CD14-positive monocyte (primary cell): ENCODE data around the gene GPR37L1. TPM values are rescaled to one million over a fixed set of nuclear protein-coding genes. Genes with fewer than 3 reads are reported as not detected.
A peak's percentile ranks its signal among the peaks of the same experiment; 100 is the strongest.
"Not testable (repeated sequence)": the region's sequence is repeated elsewhere in the genome, so short reads cannot be mapped to it uniquely, and the experiment has no call there.

Experiments
- DNase-seq, 3 donors: peaks; one replicate each; pipeline ENCODE4 v3.0.0-alpha.2; 2011 to 2022
- H2AFZ ChIP-seq: 2 replicates; pipeline ENCODE4 v1.6.0; 2012; ENCODE audit warnings: mild to moderate bottlenecking, low read depth, low read length, inconsistent platforms; ENCODE audit not compliant: insufficient read depth, poor library complexity, severe bottlenecking
- H3K27ac ChIP-seq, 2 donors: 1 replicate in 1 of 2; 2 replicates in 1 of 2; pipeline ENCODE4 v1.5.1; 2012 to 2013; ENCODE audit warnings: low read length in 2 of 2, control low read depth in 1 of 2, inconsistent platforms in 1 of 2, low read depth in 1 of 2, mild to moderate bottlenecking in 1 of 2
- H3K27me3 ChIP-seq, 2 donors: one replicate each; pipeline versions ENCODE4 v1.6.0 to v1.6.1; 2011 to 2013; ENCODE audit warnings: low read length in 2 of 2; ENCODE audit not compliant: control insufficient read depth in 2 of 2, insufficient read depth in 2 of 2
- H3K36me3 ChIP-seq, 2 donors: replicated peaks in 1 of 2; 1 replicate in 1 of 2; 2 replicates in 1 of 2; pipeline versions ENCODE4 v1.5.1 to v1.6.1; 2012 to 2013; ENCODE audit warnings: low read length in 2 of 2, control low read depth in 1 of 2, inconsistent platforms in 1 of 2, mild to moderate bottlenecking in 1 of 2; ENCODE audit not compliant: insufficient read depth in 2 of 2, control insufficient read depth in 1 of 2
- H3K4me1 ChIP-seq, 2 donors: 1 replicate in 1 of 2; 2 replicates in 1 of 2; pipeline versions ENCODE4 v1.5.1 to v1.6.1; 2012 to 2013; ENCODE audit warnings: low read length in 2 of 2, control low read depth in 1 of 2, inconsistent platforms in 1 of 2, mild to moderate bottlenecking in 1 of 2, moderate library complexity in 1 of 2; ENCODE audit not compliant: insufficient read depth in 2 of 2, control insufficient read depth in 1 of 2
- H3K4me2 ChIP-seq: replicated peaks from 2 replicates; pipeline ENCODE3; 2012; ENCODE audit warnings: low read length, moderate library complexity, mild to moderate bottlenecking; ENCODE audit not compliant: poor library complexity, severe bottlenecking; ENCODE audit errors: extremely low read depth
- H3K4me3 ChIP-seq, 3 experiments: fragments of 200-600 bp in 1 of 3; sonication (generic) in 1 of 3; replicated peaks in 1 of 3; 1 replicate in 2 of 3; 2 replicates in 1 of 3; pipeline ENCODE4 v1.5.1; 2011 to 2013; ENCODE audit warnings: low read length in 3 of 3, mild to moderate bottlenecking in 3 of 3, control low read depth in 2 of 3, low read depth in 2 of 3, inconsistent platforms in 1 of 3, moderate library complexity in 1 of 3
- H3K79me2 ChIP-seq: 2 replicates; pipeline ENCODE4 v1.6.0; 2012; ENCODE audit warnings: mild to moderate bottlenecking, control low read depth, inconsistent platforms, low read length, moderate library complexity; ENCODE audit not compliant: insufficient read depth
- H3K9ac ChIP-seq: 2 replicates; pipeline ENCODE4 v1.6.0; 2017; ENCODE audit warnings: low read length, mild to moderate bottlenecking; ENCODE audit not compliant: insufficient read depth, poor library complexity, severe bottlenecking
- H3K9me3 ChIP-seq, 2 donors: replicated peaks in 1 of 2; 1 replicate in 1 of 2; 2 replicates in 1 of 2; pipeline versions ENCODE4 v1.5.1 to v1.6.1; 2012 to 2013; ENCODE audit warnings: low read length in 2 of 2, control low read depth in 1 of 2; ENCODE audit not compliant: control insufficient read depth in 1 of 2, insufficient read depth in 1 of 2
- H4K20me1 ChIP-seq: 2 replicates; pipeline ENCODE4 v1.6.0; 2012; ENCODE audit warnings: mild to moderate bottlenecking, low read length, control low read depth, moderate library complexity; ENCODE audit not compliant: insufficient read depth
- H3K27ac Mint-ChIP-seq, 7 donors: one replicate each; pipeline ENCODE4 v1.8.0; 2020; ENCODE audit warnings: mild to moderate bottlenecking in 7 of 7, mixed read lengths in 7 of 7, moderate library complexity in 6 of 7, inconsistent platforms in 2 of 7
- H3K27me3 Mint-ChIP-seq, 3 donors: one replicate each; pipeline ENCODE4 v1.8.0; 2021 to 2022; ENCODE audit warnings: low read depth in 3 of 3, mild to moderate bottlenecking in 3 of 3, mixed read lengths in 3 of 3, moderate library complexity in 3 of 3, inconsistent platforms in 1 of 3
- H3K36me3 Mint-ChIP-seq, 2 donors: one replicate each; pipeline ENCODE4 v1.8.0; 2020; ENCODE audit warnings: mixed read lengths in 2 of 2, inconsistent platforms in 1 of 2, mild to moderate bottlenecking in 1 of 2
- H3K4me1 Mint-ChIP-seq: one replicate; pipeline ENCODE4 v1.8.0; 2020; ENCODE audit warnings: mild to moderate bottlenecking, mixed read lengths
- H3K4me3 Mint-ChIP-seq, 2 donors: one replicate each; pipeline ENCODE4 v1.8.0; 2020; ENCODE audit warnings: mild to moderate bottlenecking in 2 of 2, mixed read lengths in 2 of 2, moderate library complexity in 1 of 2
- H3K9me3 Mint-ChIP-seq, 7 donors: one replicate each; pipeline ENCODE4 v1.8.0; 2020 to 2022; ENCODE audit warnings: mixed read lengths in 7 of 7, mild to moderate bottlenecking in 6 of 7, moderate library complexity in 6 of 7, inconsistent platforms in 2 of 7
- WGBS: methylation state at CpG from one replicate; pipeline ENCODE4 v1.1.5; 2013; ENCODE audit warnings: missing lambda C conversion rate; ENCODE audit not compliant: insufficient coverage; 5-methylcytosine and 5-hydroxymethylcytosine counted together
- intact Hi-C, 2 donors: fragments of 100-400 bp; cut with micrococcal nuclease; formaldehyde crosslinking; loops; one replicate each; pipeline versions ENCODE4 v1.15.0 to v1.15.1; 2023
- polyA plus RNA-seq, 3 donors: library from polyadenylated mRNA; depleted of rRNA in 1 of 3; unstranded in 2 of 3; stranded (reverse) in 1 of 3; fragments of 300-500 nt in 2 of 3; fragments of >200 nt in 1 of 3; fragmentation: Illumina TruSeq in 2 of 3; gene quantifications; 1 replicate in 2 of 3; 2 replicates in 1 of 3; pipeline ENCODE4 v1.2.3, GENCODE V29; 2012 to 2021
- TF ChIP-seq, protein P1 (sequence below): fragments of 200-600 bp; IDR thresholded peaks from one replicate; pipeline ENCODE4 v1.8.0; 2022; ENCODE audit warnings: antibody characterized with exemption, mild to moderate bottlenecking

The GPR37L1 gene
- polyA plus RNA-seq, 3 donors: 0.06 to 0.13 TPM; not detected in 1

DNA sequence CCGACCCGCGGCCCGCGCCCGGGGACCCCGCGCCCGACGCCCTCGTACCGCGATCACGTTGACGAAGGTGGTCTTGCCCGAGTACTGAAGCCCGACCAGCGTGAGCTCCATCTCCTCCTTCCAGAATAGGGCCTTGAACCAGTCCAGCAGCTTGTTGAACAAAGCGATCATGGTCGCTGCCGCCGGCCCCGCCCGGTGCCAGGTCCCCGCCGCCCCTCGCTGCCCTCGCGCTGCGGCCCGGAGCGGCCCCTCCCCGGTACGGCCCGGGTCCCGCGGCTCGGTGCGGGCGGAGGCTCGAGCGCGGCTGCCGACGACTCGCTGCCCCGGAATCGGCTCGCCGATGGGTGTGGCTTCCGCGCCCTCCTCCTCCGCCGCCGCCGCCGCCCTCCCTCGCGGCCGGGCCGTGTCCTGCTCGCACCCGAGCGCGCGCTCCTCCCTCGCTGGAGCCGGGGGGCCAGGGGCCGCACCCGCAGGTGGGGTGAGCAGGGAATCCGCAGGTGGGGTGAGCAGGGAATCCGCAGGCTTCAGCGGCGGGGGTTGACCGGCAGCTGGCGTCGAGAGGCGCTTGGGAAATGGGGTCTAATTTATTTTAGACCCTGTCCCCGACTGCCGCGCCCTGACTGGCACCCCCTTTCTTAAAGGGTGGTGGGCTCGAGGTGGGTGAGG is 21.8 kb downstream of the GPR37L1 start, which contains the start of gene ARL8A:
Gene ARL8A (minus strand): TSS at position 336 of the 666 bp plus-strand sequence. CDS start 165 bp downstream, at position 171.
- TF ChIP-seq, protein P1, sequence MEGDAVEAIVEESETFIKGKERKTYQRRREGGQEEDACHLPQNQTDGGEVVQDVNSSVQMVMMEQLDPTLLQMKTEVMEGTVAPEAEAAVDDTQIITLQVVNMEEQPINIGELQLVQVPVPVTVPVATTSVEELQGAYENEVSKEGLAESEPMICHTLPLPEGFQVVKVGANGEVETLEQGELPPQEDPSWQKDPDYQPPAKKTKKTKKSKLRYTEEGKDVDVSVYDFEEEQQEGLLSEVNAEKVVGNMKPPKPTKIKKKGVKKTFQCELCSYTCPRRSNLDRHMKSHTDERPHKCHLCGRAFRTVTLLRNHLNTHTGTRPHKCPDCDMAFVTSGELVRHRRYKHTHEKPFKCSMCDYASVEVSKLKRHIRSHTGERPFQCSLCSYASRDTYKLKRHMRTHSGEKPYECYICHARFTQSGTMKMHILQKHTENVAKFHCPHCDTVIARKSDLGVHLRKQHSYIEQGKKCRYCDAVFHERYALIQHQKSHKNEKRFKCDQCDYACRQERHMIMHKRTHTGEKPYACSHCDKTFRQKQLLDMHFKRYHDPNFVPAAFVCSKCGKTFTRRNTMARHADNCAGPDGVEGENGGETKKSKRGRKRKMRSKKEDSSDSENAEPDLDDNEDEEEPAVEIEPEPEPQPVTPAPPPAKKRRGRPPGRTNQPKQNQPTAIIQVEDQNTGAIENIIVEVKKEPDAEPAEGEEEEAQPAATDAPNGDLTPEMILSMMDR: no peak
- H3K4me2 ChIP-seq: peak within 1 kb of the TSS; percentile 95
- H3K9me3 ChIP-seq: no peaks in the 10 kb centered on the region
- H3K9ac ChIP-seq: peak within 1 kb of the TSS; percentile 88
- H3K4me1 ChIP-seq: peaks cover 27 to 36% of the 10 kb centered on the region in 2 donors
- H3K27me3 ChIP-seq: no peaks in the 10 kb centered on the region
- H3K4me3 ChIP-seq: peak within 1 kb of the TSS; percentile 73 to 95 (median 76)
- peak within 1 kb of the TSS; percentile 92 for H2AFZ ChIP-seq
- WGBS: under 1% methylated on average over 74 of the region's 82 CpGs
- peaks cover 14 to 37% of the 10 kb centered on the region in 2 donors for H3K36me3 ChIP-seq
- no peaks in the 10 kb centered on the region for H3K9me3 Mint-ChIP-seq
- peak within 1 kb of the TSS; percentile 97 to 99 (median 98) for H3K27ac Mint-ChIP-seq
- peaks cover 0 to 8% (median 0%) of the 10 kb centered on the region in 3 donors for H3K27me3 Mint-ChIP-seq
- peaks cover 41% of the 10 kb centered on the region for H4K20me1 ChIP-seq
- intact Hi-C loops: loop anchor here in 1 of 2 donors (10.0 kb wide), 1 partner anchor 260 kb away; the partner anchor contains the start of gene SHISA4
- peaks cover 38% of the 10 kb centered on the region for H3K4me1 Mint-ChIP-seq
- H3K79me2 ChIP-seq: peaks cover 56% of the 10 kb centered on the region
- H3K4me3 Mint-ChIP-seq: peak within 1 kb of the TSS; percentile 98 to 99
- H3K36me3 Mint-ChIP-seq: peaks cover 20 to 53% of the 10 kb centered on the region in 2 donors
- peak in 2 of 3 donors; percentile 29 to 50 for DNase-seq
- peak within 1 kb of the TSS; percentile 91 to 92 for H3K27ac ChIP-seq

DNA sequence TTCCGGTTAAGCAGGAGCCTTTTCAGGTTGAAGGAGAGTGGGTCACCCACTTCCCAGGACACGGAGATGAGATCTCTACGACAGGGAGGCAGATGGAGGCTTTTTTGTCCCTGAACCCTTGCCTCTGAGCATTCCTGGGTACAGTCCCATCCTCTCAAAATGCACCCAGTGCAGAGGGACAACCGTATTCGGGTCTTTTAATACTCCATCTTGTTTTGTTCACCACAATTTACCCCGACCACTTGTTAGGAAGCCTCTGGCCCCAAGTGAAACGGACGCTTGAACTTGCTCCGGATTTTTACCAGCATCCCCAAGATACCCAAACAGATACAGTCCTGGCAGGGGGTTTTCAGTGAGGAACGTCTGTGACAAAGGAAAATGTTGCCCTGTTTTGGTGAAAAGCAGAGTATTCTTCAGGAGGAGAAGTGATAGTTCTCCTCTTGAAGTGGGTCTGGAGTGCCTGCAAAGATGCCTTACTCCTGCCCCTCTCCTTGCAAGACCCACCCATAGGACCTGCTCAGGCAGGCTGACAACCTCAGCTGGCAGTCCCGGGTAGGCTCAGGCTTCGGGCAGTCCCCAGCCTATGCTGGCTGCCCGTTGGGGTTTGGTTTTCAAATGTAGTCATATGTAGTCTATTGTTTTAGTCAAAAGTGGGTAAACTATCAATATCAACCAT is 22.5 kb downstream of the GPR37L1 start:
- peaks cover 0 to 8% (median 0%) of the 10 kb centered on the region in 3 donors for H3K27me3 Mint-ChIP-seq
- intact Hi-C loops: loop anchor here in 1 of 2 donors (10.0 kb wide), 1 partner anchor 260 kb away; the partner anchor contains the start of gene SHISA4
- 0% methylated on average over 3 of the region's 13 CpGs for WGBS

DNA sequence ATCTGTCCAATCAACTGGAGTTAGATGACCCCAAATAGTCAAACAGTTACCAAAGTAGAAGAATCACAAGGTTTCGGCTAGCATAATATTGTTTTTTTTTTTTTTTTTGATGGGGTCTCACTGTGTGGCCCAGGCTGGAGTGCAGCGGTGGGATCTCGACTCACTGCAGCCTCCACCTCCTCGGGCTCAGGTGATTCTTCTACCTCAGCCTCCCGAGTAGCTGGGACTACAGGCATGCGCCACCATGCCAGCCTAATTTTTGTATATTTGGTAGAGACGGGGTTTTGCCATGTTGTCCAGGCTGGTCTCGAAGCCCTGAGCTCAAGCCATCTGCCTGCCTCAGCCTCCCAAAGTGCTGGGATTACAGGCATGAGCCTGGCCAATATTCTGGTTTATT is 23.0 kb downstream of the GPR37L1 start:
- DNase-seq, H2AFZ ChIP-seq, H3K9me3 Mint-ChIP-seq, H3K27me3 Mint-ChIP-seq, H3K9me3 ChIP-seq, H3K27me3 ChIP-seq, H3K27ac ChIP-seq, H3K9ac ChIP-seq, H3K27ac Mint-ChIP-seq: not testable (repeated sequence)
- WGBS: no CpG with 5 or more reads among the region's 8 CpGs
- H3K36me3 Mint-ChIP-seq: peaks cover 24 to 51% of the 10 kb centered on the region in 2 donors
- peaks cover 36% of the 10 kb centered on the region for H3K4me1 Mint-ChIP-seq
- Histone ChIP-seq H3K4me2 (peak overlapping the region; percentile 95), H3K4me1 (peaks cover 27 to 36% of the 10 kb centered on the region in 2 donors), H3K36me3 (peaks cover 20 to 44% of the 10 kb centered on the region in 2 donors), H4K20me1 (peaks cover 29% of the 10 kb centered on the region), H3K4me3 (peak overlapping the region in 1 of 3 experiments; percentile 95), H3K79me2 (peaks cover 44% of the 10 kb centered on the region)
- peak overlapping the region in 1 of 2 donors; percentile 83 for H3K4me3 Mint-ChIP-seq
- intact Hi-C loops: loop anchor here in 1 of 2 donors (10.0 kb wide), 1 partner anchor 261 kb away; the partner anchor contains the start of gene SHISA4

More for the DNA sequence above, 22.5 kb downstream of the GPR37L1 start:
- peaks cover 34% of the 10 kb centered on the region for H4K20me1 ChIP-seq
- Mint-ChIP-seq H3K27ac (peak overlapping the region; percentile 50 to 97 (median 83)), H3K4me1 (peaks cover 36% of the 10 kb centered on the region), H3K4me3 (peak overlapping the region; percentile 83 to 85), H3K9me3 (no peaks in the 10 kb centered on the region), H3K36me3 (peaks cover 24 to 52% of the 10 kb centered on the region in 2 donors)
- peak overlapping the region; percentile 92 for H2AFZ ChIP-seq
- H3K27me3 ChIP-seq: no peaks in the 10 kb centered on the region
- H3K4me1 ChIP-seq: peaks cover 27 to 36% of the 10 kb centered on the region in 2 donors
- H3K9ac ChIP-seq: peak overlapping the region; percentile 88
- H3K27ac ChIP-seq: peak overlapping the region in 1 of 2 donors; percentile 91
- peak overlapping the region; percentile 95 for H3K4me2 ChIP-seq
- TF ChIP-seq, protein P1: no peak
- H3K4me3 ChIP-seq: peak overlapping the region; percentile 63 to 95 (median 73)
- no peak for DNase-seq
- H3K79me2 ChIP-seq: peaks cover 49% of the 10 kb centered on the region
- H3K9me3 ChIP-seq: no peaks in the 10 kb centered on the region
- H3K36me3 ChIP-seq: peaks cover 17 to 44% of the 10 kb centered on the region in 2 donors
